GM21367 (cell line): ENCODE data around the gene KRTAP10-5.
"Not testable (repeated sequence)": the region's sequence is repeated elsewhere in the genome, so short reads cannot be mapped to it uniquely, and the experiment has no call there.

ENCODE experiments used
- ATAC-seq: cut with Tn5 transposase; IDR thresholded peaks from one replicate; pipeline ENCODE4 v1.9.1; 2021; ENCODE audit not compliant: unreplicated experiment

Gene KRTAP10-5

GRCh38 chr21:44591801-44592130, 11.4 kb upstream of the KRTAP10-5 start:
- not testable (repeated sequence) for ATAC-seq

- ATAC-seq, result not testable (repeated sequence)
Measured at GRCh38 chr21:44590897-44591800, 10.7 kb upstream of the KRTAP10-5 start.

GRCh38 chr21:44590311-44590721, 9.9 kb upstream of the KRTAP10-5 start:
- no peak for ATAC-seq

GRCh38 chr21:44589586-44590305, 9.3 kb upstream of the KRTAP10-5 start:
- no peak for ATAC-seq

GRCh38 chr21:44589094-44589493, 8.7 kb upstream of the KRTAP10-5 start:
- no peak for ATAC-seq

- ATAC-seq, result no peak
Measured at GRCh38 chr21:44585892-44586291, 5.5 kb upstream of the KRTAP10-5 start.

GRCh38 chr21:44583800-44584147, 3.4 kb upstream of the KRTAP10-5 start:
- ATAC-seq, result no peak

GRCh38 chr21:44583089-44583799, 2.8 kb upstream of the KRTAP10-5 start:
- ATAC-seq, result no peak

- ATAC-seq, result no peak
Measured at GRCh38 chr21:44582055-44582454, 1.7 kb upstream of the KRTAP10-5 start.

GRCh38 chr21:44581158-44581557, 754 bp upstream of the KRTAP10-5 start:
- no peak for ATAC-seq

- ATAC-seq, result no peak
Measured at GRCh38 chr21:44579833-44580144, 615 bp downstream of the KRTAP10-5 start.

GRCh38 chr21:44579056-44579832, 1.2 kb downstream of the KRTAP10-5 start:
- no peak for ATAC-seq

- no peak for ATAC-seq
Measured at GRCh38 chr21:44578371-44579055, 1.9 kb downstream of the KRTAP10-5 start.

- no peak for ATAC-seq
Measured at GRCh38 chr21:44576025-44576420, 4.4 kb downstream of the KRTAP10-5 start.

- ATAC-seq, result no peak
Measured at GRCh38 chr21:44575307-44576024, 4.9 kb downstream of the KRTAP10-5 start.

GRCh38 chr21:44574457-44575306, 5.7 kb downstream of the KRTAP10-5 start:
- no peak for ATAC-seq

GRCh38 chr21:44573630-44574456, 6.6 kb downstream of the KRTAP10-5 start, which contains the start of gene KRTAP10-4:
TSS of gene KRTAP10-4 (plus strand) at chr21:44573729. CDS start at chr21:44573759, 30 bp downstream.
- not testable (repeated sequence) for ATAC-seq
